Gastrocnemius medialis (tissue), 4 donors: ENCODE data around the gene FAM32A. TPM values are rescaled to one million over a fixed set of nuclear protein-coding genes. Genes with fewer than 3 reads are reported as not detected.

Experiments
- ATAC-seq, 2 donors: fragments of 150-250 bp; one replicate each; pipeline ENCODE4 v1.9.1; 2016
- DNase-seq, 2 donors: peaks; one replicate each; pipeline ENCODE4 v3.0.0-alpha.2; 2019
- H3K27ac ChIP-seq, 4 donors: fragments of 200-600 bp; sonication (generic); 1 replicate in 1 of 4; 2 replicates in 3 of 4; pipeline ENCODE4 v1.5.1; 2016 to 2018; ENCODE audit warnings: mild to moderate bottlenecking in 2 of 4, moderate library complexity in 1 of 4
- H3K27me3 ChIP-seq, 3 donors: fragments of 200-600 bp; sonication (generic) in 2 of 3; 1 replicate in 1 of 3; 2 replicates in 2 of 3; pipeline versions ENCODE4 v1.5.1 to v1.6.0; 2016 to 2019; ENCODE audit warnings: mild to moderate bottlenecking in 1 of 3, moderate library complexity in 1 of 3
- H3K36me3 ChIP-seq, 2 donors: fragments of 200-600 bp; sonication (generic) in 1 of 2; one replicate each; pipeline ENCODE4 v1.5.1; 2017 to 2018
- H3K4me1 ChIP-seq, 2 donors: fragments of 200-600 bp; sonication (generic) in 1 of 2; one replicate each; pipeline ENCODE4 v1.5.1; 2016 to 2017; ENCODE audit warnings: mild to moderate bottlenecking in 2 of 2
- H3K4me3 ChIP-seq, 4 donors: fragments of 200-600 bp; sonication (generic) in 3 of 4; 1 replicate in 1 of 4; 2 replicates in 3 of 4; pipeline ENCODE4 v1.5.1; 2016 to 2019; ENCODE audit warnings: mild to moderate bottlenecking in 2 of 4
- H3K9me3 ChIP-seq, 3 donors: fragments of 200-600 bp; sonication (generic) in 2 of 3; 1 replicate in 1 of 3; 2 replicates in 2 of 3; pipeline ENCODE4 v1.5.1; 2016 to 2019
- CTCF ChIP-seq, 5 experiments: fragments of 450-650 bp in 3 of 5; fragments of 200-600 bp in 2 of 5; sonication (generic) in 2 of 5; IDR thresholded peaks in 4 of 5; conservative IDR thresholded peaks in 1 of 5; 1 replicate in 4 of 5; 2 replicates in 1 of 5; pipeline ENCODE4 v1.5.1; 2016 to 2019; ENCODE audit warnings: antibody characterized with exemption in 5 of 5, mild to moderate bottlenecking in 3 of 5, moderate library complexity in 3 of 5
- POLR2A ChIP-seq, 2 donors: fragments of 450-650 bp; IDR thresholded peaks; one replicate each; pipeline ENCODE4 v1.6.1; 2017; ENCODE audit warnings: antibody characterized with exemption in 2 of 2, mild to moderate bottlenecking in 2 of 2, moderate library complexity in 2 of 2
- in situ Hi-C, 4 donors: fragments of 200-750 bp; cut with MboI; loops; one replicate each; pipeline versions ENCODE4 v1.15.0 to v1.8.0; 2017; ENCODE audit warnings: low sequenced_read_pairs in 4 of 4
- intact Hi-C: fragments of 100-400 bp; cut with DNase I; formaldehyde crosslinking; loops from one replicate; pipeline ENCODE4 v1.15.1; 2023; ENCODE audit warnings: low total_unique reads
- total RNA-seq, 4 donors: library from RNA; depleted of rRNA; stranded (reverse); fragments of >200 nt; gene quantifications; one replicate each; pipeline versions ENCODE4 v1.1.0 to v1.2.3, GENCODE V29; 2016

FAM32A gene
- total RNA-seq, 4 donors from 2014 or later = 57.2 to 72.3 (median 63.6) TPM

GRCh38 chr19:16146112-16146511 is 39.1 kb upstream of the FAM32A start:
- in situ Hi-C loops (no loop called here), intact Hi-C loops (no loop called here)
- TF ChIP-seq POLR2A (IDR thresholded peaks at IDR 0.05) = no peak
- TF ChIP-seq CTCF (IDR thresholded peaks at IDR 0.05 in 4 of 5, conservative IDR thresholded peaks at IDR 0.05 in 1 of 5) = no peak
- Histone ChIP-seq H3K27me3 (no peaks in the 10 kb centered on the region), H3K9me3 (no peaks in the 10 kb centered on the region), H3K36me3 (no peaks in the 10 kb centered on the region), H3K4me1 (no peaks in the 10 kb centered on the region), H3K27ac (no peak overlapping the region), H3K4me3 (no peak overlapping the region)
- ATAC-seq (no peak), DNase-seq (no peak)

- no peak for ATAC-seq
- DNase-seq = no peak
- Histone ChIP-seq H3K4me3 (no peak overlapping the region), H3K4me1 (no peaks in the 10 kb centered on the region), H3K27ac (no peak overlapping the region), H3K9me3 (no peaks in the 10 kb centered on the region), H3K36me3 (no peaks in the 10 kb centered on the region), H3K27me3 (no peaks in the 10 kb centered on the region)
- no peak for TF ChIP-seq POLR2A (IDR thresholded peaks at IDR 0.05)
- no peak for TF ChIP-seq CTCF (IDR thresholded peaks at IDR 0.05 in 4 of 5, conservative IDR thresholded peaks at IDR 0.05 in 1 of 5)
- in situ Hi-C loops (no loop called here), intact Hi-C loops (no loop called here)
These were observed 36.6 kb upstream of the FAM32A start for GRCh38 chr19:16148443-16149229.

- in situ Hi-C loops (loop anchor here in 2 of 4 donors (25.0 kb wide), 2 partner anchors 541 to 566 kb away; partner anchors contain the start of gene CYP4F8 (in 1 of the 2)), intact Hi-C loops (no loop called here)
- Histone ChIP-seq H3K36me3 (no peaks in the 10 kb centered on the region), H3K4me3 (no peak overlapping the region), H3K27me3 (no peaks in the 10 kb centered on the region), H3K4me1 (no peaks in the 10 kb centered on the region), H3K9me3 (no peaks in the 10 kb centered on the region), H3K27ac (no peak overlapping the region)
- no peak for ATAC-seq
- no peak for DNase-seq
- TF ChIP-seq CTCF (IDR thresholded peaks at IDR 0.05 in 4 of 5, conservative IDR thresholded peaks at IDR 0.05 in 1 of 5) (no peak), POLR2A (IDR thresholded peaks at IDR 0.05) (no peak)
These were observed 31.5 kb upstream of the FAM32A start for GRCh38 chr19:16153582-16154336.

GRCh38 chr19:16154557-16154956 is 30.7 kb upstream of the FAM32A start:
- no peak for TF ChIP-seq POLR2A (IDR thresholded peaks at IDR 0.05)
- no peak for TF ChIP-seq CTCF (IDR thresholded peaks at IDR 0.05 in 4 of 5, conservative IDR thresholded peaks at IDR 0.05 in 1 of 5)
- intact Hi-C loops (no loop called here), in situ Hi-C loops (loop anchor here in 2 of 4 donors (25.0 kb wide), 2 partner anchors 542 to 567 kb away; partner anchors contain the start of gene CYP4F8 (in 1 of the 2))
- Histone ChIP-seq H3K27me3 (no peaks in the 10 kb centered on the region), H3K4me1 (no peaks in the 10 kb centered on the region), H3K27ac (no peak overlapping the region), H3K4me3 (no peak overlapping the region), H3K36me3 (no peaks in the 10 kb centered on the region), H3K9me3 (no peaks in the 10 kb centered on the region)
- ATAC-seq (no peak), DNase-seq (no peak)
